ENCODE results near the gene MOBP.
A peak's percentile ranks its signal among the peaks of the same experiment; 100 is the strongest.

The MOBP gene

GRCh38 chr3:39447637-39448483, 19.6 kb upstream of the MOBP start (continued):
- peak; percentile 61 for TF ChIP-seq CTCF (tag by site-specific recombination; IDR thresholded peaks at IDR 0.05)
- no peak for TF ChIP-seq TCF7L2 (IDR thresholded peaks at IDR 0.05; ENCODE audit: borderline replicate concordance, low read depth, low read length)
- TF ChIP-seq PATZ1 (tag by site-specific recombination; IDR thresholded peaks at IDR 0.05), result no peak

GRCh38 chr3:39448506-39449233, 18.8 kb upstream of the MOBP start:
- Histone ChIP-seq H3K4me1 (ENCODE audit: control insufficient read depth, insufficient read depth, low read length) (no peaks in the 10 kb centered on the region), H3K27ac (ENCODE audit: extremely low read depth, low read depth, low read length) (no peak overlapping the region), H3K9me3 (ENCODE audit: control insufficient read depth, insufficient read depth, low read depth, low read length) (no peaks in the 10 kb centered on the region), H3K4me3 (ENCODE audit: low read depth, low read length) (no peak overlapping the region), H3K36me3 (ENCODE audit: control insufficient read depth in 2 of 2, insufficient read depth in 1 of 2, low read length in 2 of 2) (no peaks in the 10 kb centered on the region)
- no peak for TF ChIP-seq ZNF223 (tag by site-specific recombination; IDR thresholded peaks at IDR 0.05)
- no peak for TF ChIP-seq OSR2 (tag by site-specific recombination; IDR thresholded peaks at IDR 0.05)
- TF ChIP-seq ZSCAN16 (tag by site-specific recombination; IDR thresholded peaks at IDR 0.05), result no peak
- no peak for TF ChIP-seq ZNF571 (tag by site-specific recombination; IDR thresholded peaks at IDR 0.05)
- no peak for TF ChIP-seq ZNF626 (tag by site-specific recombination; IDR thresholded peaks at IDR 0.05)
- no peak for TF ChIP-seq ZNF114 (tag by site-specific recombination; IDR thresholded peaks at IDR 0.05)
- no peak for TF ChIP-seq ZNF221 (tag by site-specific recombination; IDR thresholded peaks at IDR 0.05; ENCODE audit: borderline replicate concordance)
- TF ChIP-seq ZNF548 (tag by site-specific recombination; IDR thresholded peaks at IDR 0.05), result no peak
- no peak for TF ChIP-seq ZNF837 (tag by site-specific recombination; IDR thresholded peaks at IDR 0.05)
- TF ChIP-seq ZNF140 (tag by site-specific recombination; IDR thresholded peaks at IDR 0.05), result no peak
- TF ChIP-seq ZNF155 (tag by site-specific recombination; IDR thresholded peaks at IDR 0.05), result no peak
- TF ChIP-seq SALL2 (tag by site-specific recombination; IDR thresholded peaks at IDR 0.05; ENCODE audit: borderline replicate concordance), result no peak
- no peak for TF ChIP-seq ZNF416 (tag by site-specific recombination; IDR thresholded peaks at IDR 0.05)
- TF ChIP-seq ZNF350 (tag by site-specific recombination; IDR thresholded peaks at IDR 0.05), result no peak
- TF ChIP-seq ZNF169 (tag by site-specific recombination; IDR thresholded peaks at IDR 0.05), result no peak
- TF ChIP-seq ZNF792 (tag by site-specific recombination; IDR thresholded peaks at IDR 0.05), result no peak
- no peak for TF ChIP-seq OVOL3 (tag by site-specific recombination; IDR thresholded peaks at IDR 0.05)
- TF ChIP-seq ZNF501 (tag by site-specific recombination; IDR thresholded peaks at IDR 0.05), result no peak
- no peak for TF ChIP-seq ZBTB21 (tag by site-specific recombination; IDR thresholded peaks at IDR 0.05)
- TF ChIP-seq ZBTB44 (tag by site-specific recombination; IDR thresholded peaks at IDR 0.05), result no peak
- ChIA-PET CTCF (interaction anchor here (1.0 to 8.3 kb wide), 6 partner anchors 11 to 157 kb away, joined by 4 to 86 read pairs (median 4); no protein-coding TSS in a partner anchor), POLR2A (interaction anchor here (0.6 kb wide), 1 partner anchor 65 kb away, joined by 3 read pairs; no protein-coding TSS in a partner anchor)

All from HEK293 (cell line).